RCC 7860 (cell line): ENCODE data around the gene PCP2.

Source experiments
- DNase-seq: peaks from one replicate; pipeline ENCODE4 v3.0.0-alpha.2; 2015; ENCODE audit warnings: low spot score
- FAIRE-seq: peaks from 2 replicates; lab custom pipeline; 2012; peaks lifted over from hg19 to GRCh38; lab: Jason Lieb, UNC

The PCP2 gene

DNA sequence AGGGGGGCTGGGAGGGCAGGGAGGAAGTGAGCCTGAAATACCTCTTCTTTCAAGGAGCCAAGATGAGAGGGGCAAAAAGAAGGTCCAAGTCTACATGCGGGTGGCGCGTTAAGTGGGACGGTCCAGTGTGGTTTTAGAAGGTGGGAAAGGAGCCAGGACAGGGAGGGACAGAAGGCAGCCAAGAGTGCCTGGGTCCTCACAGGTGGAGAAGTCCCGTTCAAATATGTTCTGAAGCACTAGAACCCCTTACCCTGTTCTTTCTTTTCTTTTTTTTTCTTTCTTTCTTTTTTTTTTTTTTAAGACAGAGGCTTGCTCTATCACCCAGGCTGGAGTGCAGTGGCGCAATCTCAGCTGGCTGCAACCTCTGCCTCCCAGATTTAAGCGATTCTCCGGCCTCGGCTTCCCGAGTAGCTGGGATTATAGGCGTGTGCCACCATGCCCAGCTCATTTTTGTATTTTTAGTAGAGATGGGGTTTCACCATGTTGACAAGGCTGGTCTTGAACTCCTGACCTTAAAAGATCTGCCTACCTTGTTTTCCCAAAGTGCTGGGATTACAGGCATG lies 30.5 kb downstream of the PCP2 start:
- FAIRE-seq (no peak), DNase-seq (no peak)

DNA sequence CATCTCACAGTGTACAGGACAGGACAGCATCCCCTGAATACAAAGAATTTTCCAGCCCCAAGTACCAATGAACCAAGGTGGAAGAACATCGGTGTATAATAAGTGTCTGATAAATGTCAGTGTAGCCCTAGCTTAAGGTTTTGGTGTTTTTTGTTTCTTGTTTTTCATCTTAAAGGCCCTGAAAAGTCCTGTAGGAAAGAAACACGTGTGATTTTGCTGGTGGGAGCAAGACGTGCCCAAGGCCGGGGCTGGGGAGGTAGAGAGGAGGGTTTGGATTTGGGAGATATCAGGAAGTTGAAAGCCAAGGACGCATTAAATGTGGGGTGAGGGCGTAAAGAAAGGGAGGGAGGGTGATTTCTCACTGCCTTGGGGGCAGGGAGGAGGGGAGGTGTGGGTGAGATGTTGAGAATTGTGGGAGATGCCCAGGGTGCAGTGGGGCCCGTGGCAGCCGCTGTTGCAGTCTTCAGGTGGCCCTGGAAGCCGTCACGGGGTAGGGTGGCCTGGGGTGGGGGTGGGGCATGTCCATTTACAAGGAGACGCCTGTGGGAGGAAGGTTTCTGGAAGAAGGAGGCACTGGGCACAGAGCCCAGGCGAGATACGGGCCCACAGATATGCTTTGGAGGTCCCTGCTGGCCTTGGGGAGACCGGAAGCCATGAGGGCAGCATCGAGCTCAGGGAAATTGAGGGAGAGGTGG lies 31.1 kb downstream of the PCP2 start:
- no peak for DNase-seq
- no peak for FAIRE-seq

DNA sequence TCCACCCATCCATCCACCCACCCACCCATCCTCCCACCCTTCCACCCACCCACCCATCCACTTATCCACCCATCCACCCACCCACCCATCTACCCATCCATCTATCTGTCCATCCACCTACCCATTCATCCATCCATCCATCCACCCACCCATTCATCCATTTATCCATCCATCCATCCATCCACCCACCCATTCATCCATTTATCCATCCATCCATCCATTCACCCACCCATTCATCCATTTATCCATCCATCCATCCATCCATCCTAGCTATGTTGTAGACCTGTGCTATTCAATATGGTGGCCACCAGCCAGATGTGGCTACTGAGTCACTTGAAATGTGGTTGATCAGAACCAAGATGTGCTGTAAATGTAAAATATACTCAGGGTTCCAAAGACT lies 32.8 kb downstream of the PCP2 start:
- DNase-seq (no peak), FAIRE-seq (no peak)

DNA sequence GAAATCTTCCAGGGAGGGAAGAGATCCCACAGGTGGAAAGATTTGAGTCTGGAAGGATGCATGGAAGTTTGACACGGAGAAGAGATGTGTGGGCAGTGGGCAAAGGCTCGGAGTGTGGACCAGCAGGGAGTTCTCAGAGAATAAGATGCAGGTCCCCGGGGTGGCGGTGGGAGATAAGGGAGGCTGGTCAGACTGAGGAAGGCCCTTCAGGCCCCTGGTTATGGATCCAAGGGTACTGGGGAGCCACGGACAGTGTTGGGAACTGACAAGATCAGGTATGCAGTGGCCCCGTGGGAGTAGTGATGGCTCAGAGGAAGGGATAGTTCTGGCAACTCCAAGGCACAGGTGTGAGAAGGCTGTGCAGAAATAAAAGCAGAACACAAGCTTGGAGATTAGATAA lies 35.3 kb downstream of the PCP2 start:
- FAIRE-seq (no peak), DNase-seq (no peak)

DNA sequence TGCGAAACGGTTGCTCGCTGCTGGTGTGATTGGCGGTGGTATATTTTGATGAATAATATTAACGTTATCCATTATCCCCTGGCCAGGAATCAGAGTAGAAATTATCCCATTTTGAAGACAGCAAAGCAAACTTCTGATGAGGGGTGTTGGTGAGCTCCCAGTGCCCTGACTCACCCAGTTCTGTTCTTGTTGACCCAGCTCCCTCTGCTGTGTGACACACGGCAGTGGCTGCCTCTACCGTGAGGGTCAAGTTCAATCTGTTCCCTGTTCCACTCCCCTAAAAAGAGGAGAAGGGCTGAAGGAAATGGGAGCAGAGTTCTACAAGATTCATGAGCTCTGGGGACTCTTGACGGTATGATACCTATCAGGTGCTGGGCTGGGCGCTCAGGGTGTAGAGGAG lies 35.8 kb downstream of the PCP2 start:
- DNase-seq = no peak

DNA sequence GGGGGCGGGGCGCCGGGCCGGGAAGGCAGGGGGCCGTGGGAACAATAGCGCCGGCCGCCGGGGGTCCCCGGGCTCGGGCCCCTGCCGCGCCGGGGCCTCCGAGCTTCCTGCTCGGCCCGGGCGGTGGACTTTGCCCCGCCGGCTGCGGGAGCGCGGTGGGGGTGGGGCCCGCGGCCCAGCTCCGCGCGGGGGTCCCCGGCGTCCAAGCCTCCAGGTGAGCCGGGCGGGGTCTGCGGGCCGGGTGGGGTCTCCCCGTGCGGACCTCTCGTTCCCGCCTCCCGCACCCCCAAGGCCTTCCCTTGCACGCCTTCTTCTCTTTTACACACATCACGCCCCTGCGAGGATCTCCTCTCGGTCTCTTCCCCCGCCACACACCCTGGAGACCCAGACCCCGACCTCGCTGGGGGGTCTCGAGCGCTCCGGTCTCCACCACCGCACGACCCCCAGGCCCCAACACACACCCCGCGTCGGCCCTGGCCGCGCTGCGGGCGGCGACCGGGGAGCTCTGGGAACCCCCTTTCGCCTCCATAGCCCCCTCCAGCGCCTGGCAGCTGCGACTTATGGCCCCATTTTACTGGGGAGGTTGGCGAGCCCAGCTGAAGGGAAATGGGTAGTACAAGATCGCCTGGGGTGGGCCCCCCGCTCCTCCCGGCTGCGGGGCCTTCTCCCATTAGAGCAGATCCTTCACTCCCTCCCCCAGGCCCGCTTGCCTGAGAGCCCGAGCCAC lies 37.1 kb downstream of the PCP2 start:
- DNase-seq = no peak
- FAIRE-seq = no peak

More for the DNA sequence above, 35.8 kb downstream of the PCP2 start:
- FAIRE-seq = no peak

DNA sequence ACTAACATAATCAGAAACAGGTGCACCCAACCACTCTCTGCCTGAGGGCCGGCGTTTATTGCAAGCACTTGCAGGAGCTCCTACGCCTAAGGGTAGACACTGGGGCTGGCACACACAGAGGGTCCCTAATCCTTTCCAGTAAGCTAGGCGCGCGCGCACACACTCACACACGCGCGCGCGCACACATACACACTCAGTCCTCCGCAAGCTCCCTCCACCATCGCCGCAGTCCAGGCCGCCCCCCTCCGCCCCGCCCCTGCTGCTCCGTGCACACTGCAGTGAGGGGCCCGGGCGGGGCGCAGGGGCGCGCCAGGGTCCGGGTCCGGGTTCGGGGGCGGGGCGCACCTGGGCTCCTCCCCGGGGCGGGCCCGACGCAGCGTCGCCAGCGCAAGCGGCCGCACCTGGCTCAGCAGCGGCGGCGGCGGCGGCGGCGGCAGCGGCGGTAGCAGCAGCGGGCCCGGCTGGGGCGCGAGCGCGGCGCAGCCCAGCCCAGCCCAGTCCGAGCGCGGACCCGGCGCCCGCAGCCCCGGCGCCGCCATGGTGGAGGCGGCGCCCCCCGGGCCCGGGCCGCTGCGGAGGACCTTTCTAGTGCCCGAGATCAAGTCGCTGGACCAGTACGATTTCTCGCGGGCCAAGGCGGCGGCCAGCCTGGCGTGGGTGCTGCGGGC lies 37.9 kb downstream of the PCP2 start, which contains the start of gene CAMSAP3:
TSS of gene CAMSAP3 (plus strand) at position 398 of the 668 bp plus-strand sequence. CDS start at position 538, 140 bp downstream.
- no peak for DNase-seq
- FAIRE-seq = no peak

DNA sequence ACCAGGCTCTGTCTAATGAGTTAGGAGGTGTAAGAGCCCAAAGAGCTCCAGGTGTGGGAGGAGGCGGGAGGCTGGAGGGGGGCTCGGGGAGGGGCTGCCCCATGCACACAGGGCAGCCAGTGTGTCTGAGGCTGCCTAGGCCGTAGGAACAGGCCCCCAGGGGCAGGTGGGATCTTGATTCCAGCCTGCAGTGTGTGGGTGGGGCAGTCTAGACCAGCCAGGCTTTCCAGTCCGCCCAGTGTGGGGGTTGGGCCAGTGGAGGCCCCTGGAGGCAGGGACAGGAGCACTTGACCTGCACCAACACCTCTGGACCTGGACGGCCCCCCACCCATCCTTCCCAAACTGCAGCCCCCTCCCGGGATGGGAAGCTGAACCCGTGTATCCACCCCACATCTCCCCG lies 43.3 kb downstream of the PCP2 start:
- DNase-seq (no peak), FAIRE-seq (no peak)

DNA sequence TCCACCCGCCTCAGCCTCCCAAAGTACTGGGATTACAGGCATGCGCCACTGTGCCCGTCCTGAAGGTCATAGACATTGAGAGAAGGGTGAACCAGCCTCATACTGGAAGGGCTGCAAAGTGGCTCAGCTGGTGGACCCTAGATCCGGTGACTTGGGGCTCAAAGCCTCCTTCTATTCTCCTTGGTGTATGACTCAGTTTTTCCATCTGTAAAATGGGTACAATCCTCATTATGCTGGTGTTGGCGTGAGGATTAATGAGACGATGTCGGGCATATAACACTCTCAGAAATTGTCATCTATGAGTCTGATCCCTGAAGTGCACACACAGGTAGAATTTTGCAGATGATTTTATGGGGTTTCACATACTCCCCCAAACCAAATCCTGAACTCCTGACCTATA lies 43.7 kb downstream of the PCP2 start:
- DNase-seq (no peak), FAIRE-seq (no peak)

DNA sequence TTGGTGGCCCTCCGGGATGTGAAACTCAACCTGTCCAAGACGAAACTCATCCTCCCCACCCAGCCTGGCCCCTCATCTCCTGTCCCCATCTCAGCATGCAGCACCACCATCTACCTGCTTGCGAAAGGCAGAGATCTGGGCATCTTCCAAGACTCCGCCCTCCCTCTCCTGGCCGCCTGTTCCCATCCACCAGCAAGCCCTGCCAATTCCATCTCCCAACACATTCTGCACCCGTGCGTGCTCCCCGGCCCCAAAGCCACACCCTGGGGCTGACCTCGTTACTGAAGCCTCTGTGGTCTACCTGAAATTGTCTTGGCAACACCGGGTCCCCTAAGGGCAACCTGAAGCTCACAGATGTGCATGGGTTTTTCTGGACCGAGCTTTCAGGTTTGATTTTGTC lies 51.1 kb downstream of the PCP2 start:
- DNase-seq (no peak), FAIRE-seq (no peak)
